ENCODE data around the gene ARHGAP19. TPM values are rescaled to one million over a fixed set of nuclear protein-coding genes. Genes with fewer than 3 reads are reported as not detected.

ARHGAP19 gene
- total RNA-seq, 3 donors from 2014 or later = 5.9 to 10.7 (median 8.8) TPM

DNA sequence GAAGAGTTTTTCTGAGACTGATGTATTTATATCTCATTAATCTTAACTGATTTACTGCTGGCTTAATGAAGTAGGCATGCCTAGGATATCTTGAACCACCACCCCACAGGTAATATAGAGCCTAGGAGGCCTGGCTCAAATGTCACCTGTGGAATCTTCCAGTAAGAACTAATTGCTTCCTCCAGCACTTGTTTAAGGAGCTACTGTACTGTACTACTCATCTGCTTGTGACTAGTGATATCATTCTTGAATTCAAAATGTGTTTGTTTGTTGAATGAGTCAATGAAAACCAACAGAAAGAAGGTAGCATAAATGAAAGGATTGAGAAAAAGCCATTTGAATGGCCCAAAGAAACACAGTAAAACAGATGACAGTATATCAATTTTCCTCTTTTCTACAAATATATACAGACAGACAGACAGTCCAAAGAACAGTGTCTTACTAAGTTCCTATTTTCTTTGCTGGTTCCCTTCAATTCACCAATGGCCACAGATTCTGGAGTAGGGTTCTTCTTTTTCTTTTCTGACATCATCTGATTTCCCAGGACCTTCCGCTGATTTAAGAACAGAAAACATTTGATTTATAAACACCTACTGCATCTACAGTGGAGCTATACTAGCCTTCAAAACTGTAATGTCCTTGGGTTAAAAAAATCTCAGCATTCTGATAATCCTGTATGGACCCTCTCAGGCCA, 63.0 kb downstream of the ARHGAP19 start:
- H3K4me3 ChIP-seq = no peak overlapping the region
- TF ChIP-seq CTCF (IDR thresholded peaks at IDR 0.05) = no peak
- intact Hi-C loops (cut with DNase I, micrococcal nuclease) = no loop called here
- H3K4me1 ChIP-seq (ENCODE audit: low read depth) = no peaks in the 10 kb centered on the region
- H3K36me3 ChIP-seq (ENCODE audit: low read depth) = no peaks in the 10 kb centered on the region
- DNase-seq (no peak), ATAC-seq (no peak)
- H3K9me3 ChIP-seq = no peaks in the 10 kb centered on the region

- no peak for TF ChIP-seq CTCF (IDR thresholded peaks at IDR 0.05)
- Histone ChIP-seq H3K36me3 (ENCODE audit: low read depth) (no peaks in the 10 kb centered on the region), H3K9me3 (no peaks in the 10 kb centered on the region), H3K4me1 (ENCODE audit: low read depth) (no peaks in the 10 kb centered on the region), H3K4me3 (no peak overlapping the region)
- no peak for ATAC-seq
- no peak for DNase-seq
- intact Hi-C loops (cut with DNase I, micrococcal nuclease) = no loop called here
Observed at GRCh38 chr10:97228775-97229157, 63.7 kb downstream of the ARHGAP19 start.

GRCh38 chr10:97228130-97228774, 64.2 kb downstream of the ARHGAP19 start:
- no peak for ATAC-seq
- Histone ChIP-seq H3K9me3 (no peaks in the 10 kb centered on the region), H3K4me1 (ENCODE audit: low read depth) (no peaks in the 10 kb centered on the region), H3K36me3 (ENCODE audit: low read depth) (no peaks in the 10 kb centered on the region), H3K4me3 (no peak overlapping the region)
- intact Hi-C loops (cut with DNase I, micrococcal nuclease) = no loop called here
- TF ChIP-seq CTCF (IDR thresholded peaks at IDR 0.05) = no peak
- no peak for DNase-seq

DNA sequence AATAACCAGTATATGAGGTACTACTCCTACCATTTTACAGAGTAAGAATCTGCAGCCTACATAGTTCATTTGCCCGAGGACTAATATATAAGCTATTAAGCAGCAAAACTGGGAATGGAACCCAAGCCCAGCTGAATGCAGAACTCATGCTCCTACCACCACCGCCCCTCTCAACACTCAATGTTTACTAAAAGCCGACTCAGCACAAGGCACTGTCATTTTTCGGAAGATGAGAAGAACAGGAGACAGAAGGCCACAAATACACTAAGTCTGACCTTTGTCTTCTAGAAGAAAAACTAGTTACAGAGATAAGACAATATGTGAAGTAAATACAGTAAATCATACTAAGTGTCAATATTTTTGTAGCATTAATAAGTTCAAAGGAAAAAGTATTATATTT, 66.0 kb downstream of the ARHGAP19 start:
- DNase-seq = no peak
- no peaks in the 10 kb centered on the region for H3K36me3 ChIP-seq (ENCODE audit: low read depth)
- intact Hi-C loops (cut with DNase I, micrococcal nuclease) = no loop called here
- no peaks in the 10 kb centered on the region for H3K9me3 ChIP-seq
- ATAC-seq = no peak
- H3K4me1 ChIP-seq (ENCODE audit: low read depth) = no peaks in the 10 kb centered on the region
- no peak overlapping the region for H3K4me3 ChIP-seq
- no peak for TF ChIP-seq CTCF (IDR thresholded peaks at IDR 0.05)

- no peak overlapping the region for H3K4me3 ChIP-seq
- no peak for TF ChIP-seq CTCF (IDR thresholded peaks at IDR 0.05)
- H3K36me3 ChIP-seq (ENCODE audit: low read depth) = no peaks in the 10 kb centered on the region
- DNase-seq (no peak), ATAC-seq (no peak)
- H3K9me3 ChIP-seq = no peaks in the 10 kb centered on the region
- intact Hi-C loops (cut with DNase I, micrococcal nuclease) = no loop called here
- no peaks in the 10 kb centered on the region for H3K4me1 ChIP-seq (ENCODE audit: low read depth)
Observed at GRCh38 chr10:97224483-97225435, 67.7 kb downstream of the ARHGAP19 start.
